Thyroid gland (tissue), 4 donors: ENCODE results near the gene MRPS23. TPM values are rescaled to one million over a fixed set of nuclear protein-coding genes. Genes with fewer than 3 reads are reported as not detected.

Source experiments
- DNase-seq, 2 donors: peaks; one replicate each; pipeline ENCODE4 v3.0.0-alpha.2; 2019
- H3K27ac ChIP-seq, 3 donors: fragments of 200-600 bp; sonication (generic); 1 replicate in 2 of 3; 2 replicates in 1 of 3; pipeline ENCODE4 v1.5.1; 2016 to 2019; ENCODE audit warnings: mild to moderate bottlenecking in 1 of 3, moderate library complexity in 1 of 3
- H3K27me3 ChIP-seq: fragments of 200-600 bp; sonication (generic); one replicate; pipeline ENCODE4 v1.5.1; 2019
- H3K36me3 ChIP-seq, 2 donors: fragments of 200-600 bp; sonication (generic); one replicate each; pipeline ENCODE4 v1.5.1; 2016 to 2019
- H3K4me1 ChIP-seq, 2 donors: fragments of 200-600 bp; sonication (generic); one replicate each; pipeline ENCODE4 v1.5.1; 2017 to 2019
- H3K4me3 ChIP-seq, 3 donors: fragments of 200-600 bp; sonication (generic); replicated peaks in 1 of 3; 1 replicate in 2 of 3; 2 replicates in 1 of 3; pipeline ENCODE4 v1.5.1; 2016; ENCODE audit warnings: mild to moderate bottlenecking in 1 of 3
- H3K9me3 ChIP-seq: fragments of 200-600 bp; sonication (generic); one replicate; pipeline ENCODE4 v1.5.1; 2017
- POLR2A ChIP-seq, 2 donors: fragments of 450-650 bp; IDR thresholded peaks; one replicate each; pipeline ENCODE4 v1.6.1; 2017; ENCODE audit warnings: antibody characterized with exemption in 2 of 2, mild to moderate bottlenecking in 2 of 2, moderate library complexity in 1 of 2
- WGBS, 2 donors: methylation state at CpG; one replicate each; pipeline ENCODE4 v1.1.5; 2017; 5-methylcytosine and 5-hydroxymethylcytosine counted together
- intact Hi-C: fragments of 100-400 bp; cut with DNase I; formaldehyde crosslinking; loops from one replicate; pipeline ENCODE4 v1.15.1; 2023
- total RNA-seq, 4 donors: library from RNA; depleted of rRNA; stranded (reverse); fragments of >200 nt; gene quantifications; one replicate each; pipeline ENCODE4 v1.2.3, GENCODE V29; 2016
- TF ChIP-seq, protein P1 (sequence below), 6 experiments: fragments of 200-600 bp in 3 of 6; fragments of 450-650 bp in 3 of 6; sonication (generic) in 3 of 6; IDR thresholded peaks; one replicate each; pipeline ENCODE4 v1.5.1; 2016 to 2019; ENCODE audit warnings: antibody characterized with exemption in 6 of 6, mild to moderate bottlenecking in 2 of 6, inconsistent platforms in 1 of 6, moderate library complexity in 1 of 6

The MRPS23 gene
- total RNA-seq, 4 donors from 2014 or later: 23.6 to 44.3 (median 34.8) TPM

DNA sequence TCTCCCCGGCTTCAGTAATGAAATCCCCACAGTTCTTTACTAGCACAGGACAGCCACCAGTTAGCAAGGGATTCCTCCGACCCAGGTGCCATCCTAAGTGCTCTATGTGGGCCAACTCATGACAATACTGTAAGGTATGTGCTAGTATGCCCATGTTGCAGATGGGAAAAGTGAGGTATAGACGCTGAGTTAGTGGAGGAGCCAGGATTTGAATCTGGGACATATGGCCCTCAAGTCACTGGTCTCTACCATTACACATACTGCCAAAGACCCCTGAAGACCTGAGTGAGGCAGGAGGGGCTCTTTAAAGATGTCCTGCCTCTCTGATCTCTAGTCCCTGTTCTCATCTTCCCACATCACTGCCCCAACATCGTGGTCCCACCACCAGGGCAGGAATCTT is 36.2 kb upstream of the MRPS23 start:
- no peak for DNase-seq
- H3K4me1 ChIP-seq: peaks cover 19 to 31% of the 10 kb centered on the region in 2 donors
- no peaks in the 10 kb centered on the region for H3K27me3 ChIP-seq
- TF ChIP-seq, protein P1, sequence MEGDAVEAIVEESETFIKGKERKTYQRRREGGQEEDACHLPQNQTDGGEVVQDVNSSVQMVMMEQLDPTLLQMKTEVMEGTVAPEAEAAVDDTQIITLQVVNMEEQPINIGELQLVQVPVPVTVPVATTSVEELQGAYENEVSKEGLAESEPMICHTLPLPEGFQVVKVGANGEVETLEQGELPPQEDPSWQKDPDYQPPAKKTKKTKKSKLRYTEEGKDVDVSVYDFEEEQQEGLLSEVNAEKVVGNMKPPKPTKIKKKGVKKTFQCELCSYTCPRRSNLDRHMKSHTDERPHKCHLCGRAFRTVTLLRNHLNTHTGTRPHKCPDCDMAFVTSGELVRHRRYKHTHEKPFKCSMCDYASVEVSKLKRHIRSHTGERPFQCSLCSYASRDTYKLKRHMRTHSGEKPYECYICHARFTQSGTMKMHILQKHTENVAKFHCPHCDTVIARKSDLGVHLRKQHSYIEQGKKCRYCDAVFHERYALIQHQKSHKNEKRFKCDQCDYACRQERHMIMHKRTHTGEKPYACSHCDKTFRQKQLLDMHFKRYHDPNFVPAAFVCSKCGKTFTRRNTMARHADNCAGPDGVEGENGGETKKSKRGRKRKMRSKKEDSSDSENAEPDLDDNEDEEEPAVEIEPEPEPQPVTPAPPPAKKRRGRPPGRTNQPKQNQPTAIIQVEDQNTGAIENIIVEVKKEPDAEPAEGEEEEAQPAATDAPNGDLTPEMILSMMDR (IDR thresholded peaks at IDR 0.05): no peak
- no peak for TF ChIP-seq POLR2A (IDR thresholded peaks at IDR 0.05)
- 92 to 100% methylated on average over 4 of the region's 4 CpGs for WGBS, 2 donors
- H3K27ac ChIP-seq: no peak overlapping the region
- peaks cover 0 to 3% of the 10 kb centered on the region in 2 donors for H3K36me3 ChIP-seq
- no peaks in the 10 kb centered on the region for H3K9me3 ChIP-seq
- intact Hi-C loops: no loop called here
- H3K4me3 ChIP-seq: no peak overlapping the region

DNA sequence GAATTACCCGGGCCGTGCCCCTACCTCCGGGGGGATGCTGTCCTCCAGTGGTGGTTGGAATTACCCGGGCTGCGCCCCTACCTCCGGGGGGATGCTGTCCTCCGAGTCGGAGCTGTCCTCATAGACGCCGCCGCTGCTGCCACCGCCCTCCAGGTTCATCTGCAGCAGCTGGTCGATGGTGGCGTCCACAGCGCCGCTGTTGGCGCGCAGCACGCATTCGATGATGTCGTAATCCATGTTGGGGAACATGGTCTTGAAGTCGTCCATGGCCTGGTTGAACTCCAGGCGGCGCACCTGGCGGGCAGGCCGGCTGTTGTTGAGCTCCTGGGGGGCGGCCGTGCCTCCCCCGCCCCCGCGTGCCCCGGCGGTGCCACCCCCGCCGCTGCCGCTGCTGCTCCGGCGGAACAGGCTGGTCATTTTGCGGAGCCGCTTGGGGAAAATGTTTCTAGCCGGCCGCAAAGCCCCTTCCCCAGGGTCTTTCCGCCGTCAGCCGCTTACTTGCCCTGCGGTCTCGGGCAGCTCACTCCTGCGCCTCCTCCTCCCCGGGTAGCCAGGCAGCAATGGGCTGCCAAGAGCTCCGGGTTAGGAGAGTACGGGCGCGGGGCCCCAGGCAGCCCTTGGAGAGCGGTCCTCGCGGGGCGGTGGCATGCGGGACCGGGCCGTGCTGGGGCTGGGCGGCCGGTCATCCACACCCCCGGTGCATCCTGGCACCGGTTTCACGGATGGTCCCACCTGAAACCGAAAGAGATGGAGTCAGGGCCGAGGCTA is 35.5 kb upstream of the MRPS23 start:
- Histone ChIP-seq H3K27ac (no peak overlapping the region), H3K4me1 (peaks cover 12 to 27% of the 10 kb centered on the region in 2 donors), H3K36me3 (peaks cover 0 to 3% of the 10 kb centered on the region in 2 donors), H3K4me3 (no peak overlapping the region), H3K9me3 (no peaks in the 10 kb centered on the region), H3K27me3 (no peaks in the 10 kb centered on the region)
- DNase-seq: no peak
- intact Hi-C loops: no loop called here
- WGBS, 2 donors: 88 to 93% methylated on average over 49 to 66 of the region's 67 CpGs
- TF ChIP-seq POLR2A (IDR thresholded peaks at IDR 0.05): no peak
- TF ChIP-seq, protein P1 (IDR thresholded peaks at IDR 0.05): no peak

DNA sequence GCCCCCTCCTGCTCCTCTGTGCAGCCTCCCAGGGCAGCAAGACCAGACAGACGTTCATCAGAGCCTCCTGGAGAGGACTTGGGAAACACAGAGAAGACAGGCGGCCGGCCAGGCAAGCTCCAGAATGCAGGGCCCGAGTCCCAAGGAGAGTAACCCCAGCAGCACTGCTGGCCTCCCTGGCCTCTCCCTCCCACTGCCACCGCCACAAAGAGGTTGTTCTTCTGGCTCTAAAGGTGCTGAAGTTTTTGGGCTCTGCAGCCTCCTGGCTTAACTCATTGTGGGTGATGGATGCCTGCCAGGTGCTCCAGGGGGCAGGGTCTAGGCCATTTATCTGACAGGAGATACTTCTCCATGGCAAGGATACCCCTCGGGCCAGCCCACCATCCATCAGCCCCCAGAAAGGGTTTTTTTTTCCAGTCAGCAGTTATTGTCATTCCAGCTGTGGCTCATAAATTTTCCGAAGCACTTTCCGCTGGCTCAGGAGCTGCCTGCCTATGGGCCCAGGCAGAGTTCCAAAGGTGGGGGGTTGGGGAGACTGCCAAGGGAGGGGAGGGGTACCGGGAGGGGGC is 32.0 kb upstream of the MRPS23 start:
- H3K4me1 ChIP-seq: peaks cover 3 to 15% of the 10 kb centered on the region in 2 donors
- 46 to 63% methylated on average over 4 to 7 of the region's 9 CpGs for WGBS, 2 donors
- no peaks in the 10 kb centered on the region for H3K27me3 ChIP-seq
- H3K4me3 ChIP-seq: no peak overlapping the region
- peaks cover 0 to 9% of the 10 kb centered on the region in 2 donors for H3K36me3 ChIP-seq
- no peaks in the 10 kb centered on the region for H3K9me3 ChIP-seq
- TF ChIP-seq, protein P1 (IDR thresholded peaks at IDR 0.05): no peak
- TF ChIP-seq POLR2A (IDR thresholded peaks at IDR 0.05): no peak
- intact Hi-C loops: no loop called here
- H3K27ac ChIP-seq: no peak overlapping the region
- DNase-seq: no peak

DNA sequence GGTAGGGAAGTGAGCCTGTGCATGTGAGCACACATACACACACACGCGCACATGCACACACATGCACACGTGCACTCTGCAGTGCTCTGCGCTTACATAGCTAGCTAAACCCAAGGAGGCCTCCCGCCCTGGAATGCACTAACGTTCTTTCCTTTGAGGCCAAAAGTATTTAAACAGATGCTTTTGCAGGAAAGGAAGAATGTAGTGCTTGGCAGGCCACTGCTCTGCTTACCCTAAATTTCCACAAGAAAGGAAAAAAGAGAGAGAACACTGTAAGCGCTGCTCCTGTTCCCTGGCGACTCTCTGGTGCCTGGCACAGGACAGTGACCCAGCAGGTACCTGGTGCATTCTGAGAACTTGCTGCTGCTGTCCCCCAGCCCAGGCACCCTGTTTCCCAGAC is 31.3 kb upstream of the MRPS23 start:
- Histone ChIP-seq H3K27me3 (no peaks in the 10 kb centered on the region), H3K4me3 (no peak overlapping the region), H3K9me3 (no peaks in the 10 kb centered on the region), H3K27ac (no peak overlapping the region), H3K4me1 (peaks cover 3 to 15% of the 10 kb centered on the region in 2 donors), H3K36me3 (peaks cover 0 to 9% of the 10 kb centered on the region in 2 donors)
- no peak for TF ChIP-seq POLR2A (IDR thresholded peaks at IDR 0.05)
- TF ChIP-seq, protein P1 (IDR thresholded peaks at IDR 0.05): no peak
- 55 to 76% methylated on average over 6 to 8 of the region's 8 CpGs for WGBS, 2 donors
- intact Hi-C loops: no loop called here
- no peak for DNase-seq

DNA sequence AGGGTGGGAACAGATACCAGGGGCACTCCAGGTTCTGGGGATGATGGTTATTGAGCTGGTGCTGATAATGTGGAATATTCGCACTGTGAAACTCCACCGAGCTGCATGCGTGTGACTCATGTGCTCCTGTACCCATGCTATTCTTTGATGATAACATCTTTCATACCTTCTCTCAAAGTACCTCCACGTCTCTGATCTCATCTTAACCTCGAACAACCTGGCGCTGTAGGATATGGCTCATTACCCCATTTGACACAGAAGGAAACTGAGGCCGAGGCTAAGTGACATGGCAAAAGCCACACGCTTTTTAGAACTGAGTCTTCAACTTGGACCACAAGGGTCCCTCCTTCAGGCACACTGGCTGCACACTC is 30.2 kb upstream of the MRPS23 start:
- H3K4me3 ChIP-seq: no peak overlapping the region
- TF ChIP-seq, protein P1 (IDR thresholded peaks at IDR 0.05): no peak
- TF ChIP-seq POLR2A (IDR thresholded peaks at IDR 0.05): no peak
- peaks cover 0 to 9% of the 10 kb centered on the region in 2 donors for H3K36me3 ChIP-seq
- intact Hi-C loops: no loop called here
- no peaks in the 10 kb centered on the region for H3K27me3 ChIP-seq
- no peak overlapping the region for H3K27ac ChIP-seq
- 88 to 96% methylated on average over 8 of the region's 8 CpGs for WGBS, 2 donors
- H3K4me1 ChIP-seq: peaks cover 11 to 25% of the 10 kb centered on the region in 2 donors
- no peaks in the 10 kb centered on the region for H3K9me3 ChIP-seq
- DNase-seq: no peak
